ENCODE results near the gene KCND2. TPM values are rescaled to one million over a fixed set of nuclear protein-coding genes. Genes with fewer than 3 reads are reported as not detected.
"Not testable (repeated sequence)": the region's sequence is repeated elsewhere in the genome, so short reads cannot be mapped to it uniquely, and the experiment has no call there.

The KCND2 gene
- total RNA-seq, 2 experiments from 2014 or later: not detected

DNA sequence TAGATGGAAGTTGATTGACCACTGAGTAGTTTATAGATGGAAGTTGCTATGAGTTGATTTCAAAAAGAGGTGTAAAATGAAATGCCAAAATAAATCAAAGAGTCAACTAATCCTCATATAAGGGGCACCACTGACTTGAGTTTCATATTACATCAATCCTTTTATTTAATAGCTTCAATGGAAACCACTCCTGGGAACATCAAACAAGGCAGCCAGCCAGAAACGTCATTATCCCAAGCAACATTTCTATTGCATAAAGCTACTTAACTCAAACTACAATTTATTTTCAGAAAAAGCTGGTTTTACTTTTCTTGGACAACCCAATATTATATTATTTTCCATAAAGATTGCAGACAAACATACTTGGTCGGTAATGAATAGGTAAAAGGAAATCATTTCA lies 422.9 kb downstream of the KCND2 start:
- H3K27me3 Mint-ChIP-seq: no peaks in the 10 kb centered on the region
- no peaks in the 10 kb centered on the region for H3K4me1 Mint-ChIP-seq
- ChIA-PET POLR2A (no interaction called here), CTCF (interaction anchor here (0.9 kb wide), 1 partner anchor 110 kb away, joined by 3 read pairs; no protein-coding TSS in a partner anchor)
- H3K27ac Mint-ChIP-seq: no peak overlapping the region
- no peaks in the 10 kb centered on the region for H3K9me3 Mint-ChIP-seq (ENCODE audit: low read depth)
- no peak for ATAC-seq
- intact Hi-C loops (cut with DNase I, micrococcal nuclease): no loop called here
- H3K4me3 Mint-ChIP-seq: no peak overlapping the region
- no peak for DNase-seq
- H3K36me3 Mint-ChIP-seq (ENCODE audit: low read depth): no peaks in the 10 kb centered on the region

DNA sequence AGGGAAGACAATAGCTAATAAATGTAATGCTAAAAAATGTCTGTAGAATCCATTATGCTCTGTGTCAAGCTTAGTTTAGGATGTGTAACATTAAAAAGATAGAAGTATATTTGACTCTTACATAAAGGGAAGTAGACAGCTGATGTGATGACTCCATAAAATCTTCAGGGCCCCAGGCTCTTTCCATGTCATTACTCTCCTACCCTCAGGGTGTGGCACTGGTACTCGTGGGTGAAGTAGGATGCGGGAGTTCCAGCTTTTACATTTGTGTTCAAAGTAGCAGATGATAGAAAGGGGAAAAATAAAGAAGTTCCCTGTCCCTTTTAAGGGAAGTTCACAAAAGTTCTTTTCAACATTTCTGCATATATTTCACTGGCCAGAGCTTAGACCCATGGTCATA lies 427.8 kb downstream of the KCND2 start:
- Mint-ChIP-seq H3K27me3 (no peaks in the 10 kb centered on the region), H3K4me1 (no peaks in the 10 kb centered on the region), H3K9me3 (ENCODE audit: low read depth) (no peaks in the 10 kb centered on the region), H3K4me3 (no peak overlapping the region), H3K36me3 (ENCODE audit: low read depth) (no peaks in the 10 kb centered on the region), H3K27ac (no peak overlapping the region)
- intact Hi-C loops (cut with DNase I, micrococcal nuclease): no loop called here
- DNase-seq (no peak), ATAC-seq (no peak)
- ChIA-PET CTCF (no interaction called here), POLR2A (no interaction called here)

DNA sequence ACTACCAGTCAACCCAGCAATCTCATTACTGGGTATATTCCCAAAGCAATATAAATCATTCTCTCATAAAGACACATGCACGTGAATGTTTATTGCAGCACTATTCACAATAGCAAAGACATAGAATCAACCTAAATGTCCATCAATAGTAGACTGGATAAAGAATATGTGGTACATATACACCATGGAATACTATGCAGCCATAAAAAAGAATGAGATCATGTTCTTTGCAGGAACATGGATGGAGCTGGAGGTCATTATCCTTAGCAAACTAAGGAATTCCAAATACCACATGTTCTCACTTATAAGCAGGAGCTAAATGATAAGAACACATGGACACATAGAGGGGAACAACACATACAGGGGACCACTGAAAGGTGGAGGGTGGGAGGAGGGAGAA lies 429.4 kb downstream of the KCND2 start:
- POLR2A ChIA-PET; H3K36me3 Mint-ChIP-seq (ENCODE audit: low read depth); intact Hi-C loops (cut with DNase I, micrococcal nuclease); DNase-seq; H3K27me3 Mint-ChIP-seq; ATAC-seq; CTCF ChIA-PET; H3K27ac Mint-ChIP-seq; H3K4me3 Mint-ChIP-seq; H3K9me3 Mint-ChIP-seq (ENCODE audit: low read depth); H3K4me1 Mint-ChIP-seq: not testable (repeated sequence)

DNA sequence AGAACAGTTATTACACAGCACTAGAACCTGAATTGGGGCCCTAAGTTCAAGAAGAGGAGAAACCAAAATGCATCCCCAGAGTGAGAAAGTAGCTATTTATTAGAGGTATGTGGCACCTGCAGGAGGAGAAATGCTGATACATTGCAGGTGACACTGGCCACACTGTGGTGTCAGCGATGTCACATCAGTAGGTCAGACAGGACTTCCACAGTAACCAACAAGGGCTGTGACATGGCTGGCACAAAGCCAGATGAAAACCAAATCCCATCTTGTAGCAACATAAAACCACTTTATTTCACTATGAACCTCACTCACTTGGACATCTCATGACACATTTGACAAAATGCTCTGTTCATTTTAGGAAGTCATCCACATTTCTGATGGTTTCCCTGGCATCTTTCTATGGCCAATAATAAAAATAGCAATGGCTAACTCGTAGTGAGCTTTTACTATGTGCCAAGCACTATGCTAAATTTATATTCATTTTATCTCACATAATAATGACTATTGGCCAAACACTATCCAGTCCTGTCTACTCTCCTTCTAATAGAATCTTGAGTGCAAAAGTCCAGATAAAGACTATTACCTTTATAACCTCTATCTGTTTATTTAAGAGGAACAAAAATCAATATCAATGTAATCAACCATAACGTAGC lies 430.7 kb downstream of the KCND2 start:
- POLR2A ChIA-PET: no interaction called here
- ATAC-seq: no peak
- intact Hi-C loops (cut with DNase I, micrococcal nuclease): no loop called here
- no peaks in the 10 kb centered on the region for H3K36me3 Mint-ChIP-seq (ENCODE audit: low read depth)
- CTCF ChIA-PET: no interaction called here
- H3K9me3 Mint-ChIP-seq (ENCODE audit: low read depth): no peaks in the 10 kb centered on the region
- no peak overlapping the region for H3K27ac Mint-ChIP-seq
- no peaks in the 10 kb centered on the region for H3K27me3 Mint-ChIP-seq
- no peaks in the 10 kb centered on the region for H3K4me1 Mint-ChIP-seq
- DNase-seq: no peak
- no peak overlapping the region for H3K4me3 Mint-ChIP-seq

DNA sequence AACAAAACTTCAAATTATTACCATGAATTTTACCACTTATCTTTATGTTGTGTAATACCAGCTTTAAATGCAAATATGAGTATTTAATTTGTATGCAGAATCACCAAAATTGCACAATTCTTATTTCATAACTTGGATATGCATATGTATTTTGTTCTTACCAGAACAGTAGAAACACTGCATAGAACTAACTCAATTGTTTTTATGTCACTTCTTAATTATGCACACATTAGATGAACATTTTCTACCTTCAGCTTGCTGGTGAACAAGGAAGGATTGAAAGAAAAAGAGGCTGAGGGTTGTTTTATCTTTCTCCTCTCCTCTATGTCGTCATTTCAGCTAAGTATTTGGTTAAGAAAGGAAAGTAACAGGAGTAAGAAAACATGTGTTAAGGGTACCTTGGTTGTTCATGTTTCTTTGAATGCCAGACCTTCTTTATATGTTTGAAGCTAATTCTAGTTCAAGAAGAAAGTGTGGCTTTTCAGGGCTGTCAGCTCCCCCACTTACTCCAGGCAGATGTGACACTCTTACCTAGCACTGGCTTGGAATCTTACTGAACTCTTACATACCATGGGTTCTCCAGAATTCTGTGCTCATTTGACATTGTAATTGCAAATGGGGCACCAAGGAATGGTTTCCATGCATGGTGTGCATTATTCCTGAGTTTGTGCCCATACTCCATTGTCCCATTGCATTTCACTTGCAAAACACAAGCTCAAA lies 436.4 kb downstream of the KCND2 start:
- ATAC-seq (no peak), DNase-seq (no peak)
- H3K4me3 Mint-ChIP-seq: no peak overlapping the region
- ChIA-PET POLR2A (no interaction called here), CTCF (no interaction called here)
- H3K36me3 Mint-ChIP-seq (ENCODE audit: low read depth): no peaks in the 10 kb centered on the region
- no peaks in the 10 kb centered on the region for H3K9me3 Mint-ChIP-seq (ENCODE audit: low read depth)
- H3K4me1 Mint-ChIP-seq: no peaks in the 10 kb centered on the region
- intact Hi-C loops (cut with DNase I, micrococcal nuclease): no loop called here
- H3K27ac Mint-ChIP-seq: no peak overlapping the region
- no peaks in the 10 kb centered on the region for H3K27me3 Mint-ChIP-seq

DNA sequence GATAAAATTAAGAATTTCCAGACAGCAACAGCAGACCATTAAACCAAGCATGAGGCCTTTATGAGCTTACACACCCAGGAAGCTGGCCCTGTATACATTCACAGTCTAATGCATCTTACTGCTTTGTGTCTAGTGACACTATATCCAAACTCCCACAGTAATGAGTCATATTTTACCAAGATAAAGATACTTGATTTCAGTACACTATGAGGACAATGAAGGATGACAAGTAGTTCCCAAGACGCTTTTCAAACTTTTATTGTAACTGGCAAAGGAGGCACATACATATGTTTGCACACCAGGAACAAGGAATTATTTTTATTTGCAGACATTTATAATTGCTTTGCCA lies 437.0 kb downstream of the KCND2 start:
- POLR2A ChIA-PET: no interaction called here
- intact Hi-C loops (cut with DNase I, micrococcal nuclease): no loop called here
- no peaks in the 10 kb centered on the region for H3K9me3 Mint-ChIP-seq (ENCODE audit: low read depth)

DNA sequence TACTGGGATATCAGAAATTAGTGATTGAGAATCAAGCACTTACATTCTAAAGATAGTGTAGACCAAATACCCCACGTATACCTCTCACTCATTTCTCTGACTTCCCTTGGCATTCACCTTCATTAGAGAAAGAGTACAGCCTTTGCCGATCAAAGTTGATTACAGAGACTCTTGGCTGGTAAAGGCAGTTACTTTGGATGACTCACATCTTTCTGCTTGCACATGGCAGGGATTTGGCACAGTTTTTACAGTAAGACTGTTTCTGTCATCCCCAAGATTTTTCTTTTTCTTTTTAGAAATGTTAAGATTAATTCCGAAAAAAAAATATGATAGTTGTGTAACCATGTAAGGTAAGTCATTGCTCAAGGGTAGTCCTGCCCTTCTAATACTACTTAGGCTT lies 442.0 kb downstream of the KCND2 start:
- H3K4me3 Mint-ChIP-seq: no peak overlapping the region
- no peaks in the 10 kb centered on the region for H3K36me3 Mint-ChIP-seq (ENCODE audit: low read depth)
- peaks cover 6% of the 10 kb centered on the region for H3K27me3 Mint-ChIP-seq
- DNase-seq (no peak), ATAC-seq (no peak)
- intact Hi-C loops (cut with DNase I, micrococcal nuclease): no loop called here
- no peaks in the 10 kb centered on the region for H3K9me3 Mint-ChIP-seq (ENCODE audit: low read depth)
- ChIA-PET POLR2A (no interaction called here), CTCF (no interaction called here)
- H3K27ac Mint-ChIP-seq: no peak overlapping the region
- no peaks in the 10 kb centered on the region for H3K4me1 Mint-ChIP-seq

More for the DNA sequence above, 437.0 kb downstream of the KCND2 start:
- Mint-ChIP-seq H3K4me3 (no peak overlapping the region), H3K4me1 (no peaks in the 10 kb centered on the region), H3K27ac (no peak overlapping the region), H3K27me3 (no peaks in the 10 kb centered on the region), H3K36me3 (ENCODE audit: low read depth) (no peaks in the 10 kb centered on the region)
- CTCF ChIA-PET: no interaction called here
- DNase-seq (no peak), ATAC-seq (no peak)

DNA sequence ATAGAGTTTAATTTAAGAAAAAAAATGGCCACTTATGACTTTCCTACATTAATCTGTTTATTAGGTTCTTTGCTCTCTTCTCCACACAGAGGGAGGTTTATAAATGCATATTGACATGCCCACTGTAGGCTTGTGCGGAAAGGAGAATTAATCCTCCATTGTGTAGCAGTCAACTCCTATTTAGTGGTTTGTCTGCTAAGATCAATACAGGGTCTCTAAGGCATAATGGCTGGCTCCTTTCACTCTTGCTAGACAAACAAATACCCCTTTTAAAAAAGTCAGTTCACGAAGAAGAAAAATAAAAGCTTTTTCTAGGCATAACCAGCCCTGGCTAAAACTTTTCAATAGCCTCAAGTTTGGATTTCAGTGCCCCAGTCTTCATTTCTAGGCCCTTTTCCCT lies 443.3 kb downstream of the KCND2 start:
- DNase-seq (no peak), ATAC-seq (no peak)
- H3K36me3 Mint-ChIP-seq (ENCODE audit: low read depth): no peaks in the 10 kb centered on the region
- H3K4me1 Mint-ChIP-seq: no peaks in the 10 kb centered on the region
- ChIA-PET POLR2A (no interaction called here), CTCF (interaction anchor here (0.8 kb wide), 1 partner anchor 9 kb away, joined by 5 read pairs; no protein-coding TSS in a partner anchor)
- no peaks in the 10 kb centered on the region for H3K9me3 Mint-ChIP-seq (ENCODE audit: low read depth)
- H3K27me3 Mint-ChIP-seq: peaks cover 6% of the 10 kb centered on the region
- H3K27ac Mint-ChIP-seq: no peak overlapping the region
- H3K4me3 Mint-ChIP-seq: no peak overlapping the region
- intact Hi-C loops (cut with DNase I, micrococcal nuclease): no loop called here

DNA sequence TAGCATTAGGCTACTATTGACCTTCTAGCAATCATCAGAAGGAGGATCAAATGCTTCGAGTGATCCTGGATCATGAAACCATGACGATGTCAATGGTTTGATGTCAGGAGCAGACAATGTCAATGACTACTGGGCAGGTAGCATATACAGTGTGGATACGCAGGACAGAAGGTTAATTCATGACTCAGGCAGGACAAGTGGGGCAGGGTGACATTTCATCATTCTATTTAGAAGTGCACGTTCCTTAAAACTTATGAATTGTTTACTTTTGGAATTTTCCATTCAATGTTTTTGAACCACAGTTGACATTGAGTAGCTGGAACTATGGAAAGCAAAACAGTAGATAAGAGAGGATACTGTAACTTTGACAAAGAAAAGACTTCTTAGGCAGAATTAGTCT lies 444.2 kb downstream of the KCND2 start:
- Mint-ChIP-seq H3K27ac (no peak overlapping the region), H3K4me1 (no peaks in the 10 kb centered on the region), H3K4me3 (no peak overlapping the region), H3K9me3 (ENCODE audit: low read depth) (no peaks in the 10 kb centered on the region), H3K36me3 (ENCODE audit: low read depth) (no peaks in the 10 kb centered on the region), H3K27me3 (peaks cover 6% of the 10 kb centered on the region)
- intact Hi-C loops (cut with DNase I, micrococcal nuclease): no loop called here
- no peak for ATAC-seq
- DNase-seq: no peak
- ChIA-PET CTCF (interaction anchor here (1.4 kb wide), 1 partner anchor 13 kb away, joined by 3 read pairs; no protein-coding TSS in a partner anchor), POLR2A (no interaction called here)

DNA sequence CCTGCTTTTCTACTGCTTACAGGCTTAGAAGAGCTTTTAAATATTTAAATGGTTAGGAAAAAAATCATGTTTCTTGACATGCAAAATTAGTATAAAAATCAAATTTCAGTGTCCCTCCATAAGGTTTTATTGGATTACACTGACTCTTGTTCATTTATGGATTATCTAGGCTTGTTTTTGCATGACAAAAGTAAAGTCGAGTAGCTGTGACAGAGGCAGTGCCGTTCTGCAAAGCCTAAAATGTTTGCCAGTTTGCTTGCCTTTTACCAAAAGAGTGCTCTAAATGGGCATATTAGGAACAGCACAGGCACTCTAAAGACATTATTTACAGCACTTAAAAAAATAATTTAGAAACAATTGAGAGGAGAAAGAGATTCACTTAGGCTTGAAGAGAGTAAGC lies 445.4 kb downstream of the KCND2 start:
- Mint-ChIP-seq H3K9me3 (ENCODE audit: low read depth) (no peaks in the 10 kb centered on the region), H3K4me1 (no peaks in the 10 kb centered on the region), H3K27ac (no peak overlapping the region), H3K36me3 (ENCODE audit: low read depth) (no peaks in the 10 kb centered on the region), H3K27me3 (peaks cover 6% of the 10 kb centered on the region), H3K4me3 (no peak overlapping the region)
- ATAC-seq (no peak), DNase-seq (no peak)
- intact Hi-C loops (cut with DNase I, micrococcal nuclease): no loop called here
- ChIA-PET CTCF (interaction anchor here (1.4 kb wide), 1 partner anchor 12 kb away, joined by 3 read pairs; no protein-coding TSS in a partner anchor), POLR2A (no interaction called here)

DNA sequence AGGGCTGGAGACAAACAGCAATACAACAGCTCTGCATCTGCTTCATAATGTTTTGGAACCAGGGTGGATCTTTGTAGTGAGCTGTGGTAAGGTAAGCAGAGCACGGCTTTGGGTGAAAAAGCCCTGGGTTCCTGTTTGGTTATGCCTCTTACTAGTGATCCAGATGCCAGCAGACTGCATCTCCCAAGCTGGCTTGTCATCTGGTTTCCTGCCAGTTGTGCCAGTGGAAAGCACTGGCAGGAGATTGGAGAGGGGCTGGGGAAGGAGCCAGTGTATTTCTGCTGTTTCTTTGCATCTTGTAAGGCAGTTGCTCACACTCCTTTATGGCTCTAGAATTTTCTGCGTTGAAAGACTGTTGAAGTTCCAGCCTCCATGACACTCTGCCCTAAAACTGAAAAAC lies 447.3 kb downstream of the KCND2 start:
- Mint-ChIP-seq H3K4me1 (no peaks in the 10 kb centered on the region), H3K4me3 (no peak overlapping the region), H3K27ac (no peak overlapping the region), H3K9me3 (ENCODE audit: low read depth) (no peaks in the 10 kb centered on the region), H3K36me3 (ENCODE audit: low read depth) (no peaks in the 10 kb centered on the region), H3K27me3 (peaks cover 10% of the 10 kb centered on the region)
- DNase-seq (no peak), ATAC-seq (no peak)
- CTCF ChIA-PET: interaction anchor here (1.1 kb wide), 1 partner anchor 62 kb away, joined by 6 read pairs; no protein-coding TSS in a partner anchor
- POLR2A ChIA-PET: no interaction called here
- intact Hi-C loops (cut with DNase I, micrococcal nuclease): loop anchor here in 1 of 2 experiments (10.0 kb wide), 1 partner anchor 1456 kb away; no protein-coding TSS in a partner anchor

Measured in activated CD4-positive, alpha-beta T cell treated with anti-CD3 and anti-CD28 coated beads for 36 hours (primary cell).